HG03139 (cell line): ENCODE measurements around the gene S100A10.

Experiments
- ATAC-seq: cut with Tn5 transposase; IDR thresholded peaks from one replicate; pipeline ENCODE4 v1.9.1; 2021; ENCODE audit not compliant: unreplicated experiment

S100A10 gene

GRCh38 chr1:151988405-151988923, 5.2 kb downstream of the S100A10 start:
- ATAC-seq: no peak

- no peak for ATAC-seq
Measured at GRCh38 chr1:151986501-151987190, 7.0 kb downstream of the S100A10 start.

GRCh38 chr1:151985768-151986167, 7.9 kb downstream of the S100A10 start:
- ATAC-seq: no peak

GRCh38 chr1:151985270-151985669, 8.4 kb downstream of the S100A10 start:
- ATAC-seq: no peak

- peak; percentile 53 for ATAC-seq
Measured at GRCh38 chr1:151984313-151984956, 9.2 kb downstream of the S100A10 start.

- no peak for ATAC-seq
Measured at GRCh38 chr1:151982300-151983005, 11.2 kb downstream of the S100A10 start.

- ATAC-seq: no peak
Measured at GRCh38 chr1:151981178-151981525, 12.5 kb downstream of the S100A10 start.

GRCh38 chr1:151980287-151981177, 13.1 kb downstream of the S100A10 start:
- ATAC-seq: no peak

- no peak for ATAC-seq
Measured at GRCh38 chr1:151978922-151979321, 14.7 kb downstream of the S100A10 start.

- ATAC-seq: no peak
Measured at GRCh38 chr1:151977662-151978230, 15.9 kb downstream of the S100A10 start.

GRCh38 chr1:151976858-151977257, 16.8 kb downstream of the S100A10 start:
- no peak for ATAC-seq

GRCh38 chr1:151976015-151976343, 17.7 kb downstream of the S100A10 start:
- ATAC-seq: no peak

GRCh38 chr1:151975311-151976014, 18.2 kb downstream of the S100A10 start:
- ATAC-seq: no peak

- no peak for ATAC-seq
Measured at GRCh38 chr1:151972542-151973248, 21.0 kb downstream of the S100A10 start.

GRCh38 chr1:151970626-151971025, 23.0 kb downstream of the S100A10 start:
- no peak for ATAC-seq

GRCh38 chr1:151970128-151970527, 23.5 kb downstream of the S100A10 start:
- no peak for ATAC-seq

- ATAC-seq: no peak
Measured at GRCh38 chr1:151968791-151969399, 24.8 kb downstream of the S100A10 start.

- ATAC-seq: no peak
Measured at GRCh38 chr1:151968058-151968457, 25.6 kb downstream of the S100A10 start.

- ATAC-seq: no peak
Measured at GRCh38 chr1:151967091-151967490, 26.6 kb downstream of the S100A10 start.
